Measurements from ENCODE around the gene PSME2. TPM values are rescaled to one million over a fixed set of nuclear protein-coding genes. Genes with fewer than 3 reads are reported as not detected.

PSME2 gene
- total and polyA plus RNA-seq, 2 of the 13 experiments (the other 11 are each of a cell fraction or from before 2014, with no cell fraction given) = 332 to 716 TPM

DNA sequence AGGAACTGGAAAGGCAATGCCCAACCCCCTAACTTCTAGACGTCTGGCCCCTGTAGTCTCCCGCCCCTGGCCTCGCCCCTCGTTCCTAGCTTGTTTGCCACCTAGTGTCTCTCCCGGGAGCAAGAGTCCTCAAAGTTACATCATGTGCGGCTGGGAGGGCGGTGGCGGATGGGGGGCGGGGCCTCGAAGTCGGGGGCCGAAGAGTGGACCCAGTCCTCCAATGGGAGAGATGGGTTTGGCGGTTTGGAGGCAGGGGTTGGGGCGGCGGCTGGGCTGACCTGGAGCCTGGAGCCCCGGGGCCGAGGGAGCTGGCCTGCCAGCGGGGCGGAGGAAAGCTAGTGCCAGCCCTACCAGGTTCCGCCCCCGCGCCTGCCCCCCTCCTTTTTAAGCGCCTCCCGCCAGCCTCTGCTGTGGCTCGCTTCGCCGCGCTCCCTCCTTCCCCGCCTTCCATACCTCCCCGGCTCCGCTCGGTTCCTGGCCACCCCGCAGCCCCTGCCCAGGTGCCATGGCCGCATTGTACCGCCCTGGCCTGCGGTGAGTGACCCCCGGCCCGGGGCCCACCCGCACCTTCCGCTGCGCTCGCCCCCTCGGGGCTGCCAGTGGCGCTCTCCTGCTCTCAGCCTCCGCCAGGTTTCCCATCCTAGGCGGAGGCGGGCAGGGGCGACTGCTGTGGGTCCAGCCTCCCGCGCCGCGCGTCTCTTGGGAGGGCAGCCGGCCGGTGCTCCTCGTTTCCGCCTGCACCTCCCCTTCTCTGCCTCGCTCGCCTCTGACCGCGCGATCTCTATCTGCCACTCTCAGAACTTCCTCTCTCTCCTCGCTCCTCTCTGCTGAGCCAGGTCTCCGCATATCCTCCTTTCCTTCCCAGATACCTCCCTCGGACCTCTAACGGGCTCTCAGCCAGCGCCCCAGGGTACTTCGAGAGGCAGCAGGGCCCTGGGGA is 52.2 kb downstream of the PSME2 start, which contains the start of gene PCK2 (continued):
- TF ChIP-seq NR2C2 (CRISPR knock-in tag; IDR thresholded peaks at IDR 0.05; ENCODE audit: borderline replicate concordance) = peak; percentile 63; the same call in 1 of the 2 replicates
- peak; percentile 76 for TF ChIP-seq FOXA3 (CRISPR knock-in tag; IDR thresholded peaks at IDR 0.05)
- TF ChIP-seq GLI4 (CRISPR knock-in tag; IDR thresholded peaks at IDR 0.05; ENCODE audit: borderline replicate concordance) = peak; percentile 98
- TF ChIP-seq NONO (IDR thresholded peaks at IDR 0.05) = no peak
- no peak for TF ChIP-seq NONO (CRISPR knock-in tag; conservative IDR thresholded peaks at IDR 0.05)
- TF ChIP-seq ZNF234 (CRISPR knock-in tag; conservative IDR thresholded peaks at IDR 0.05) = no peak
- no peak for TF ChIP-seq ZNF383 (CRISPR knock-in tag; IDR thresholded peaks at IDR 0.05; ENCODE audit: borderline replicate concordance)
- peak; percentile 94 for TF ChIP-seq ZNF616 (CRISPR knock-in tag; IDR thresholded peaks at IDR 0.05; ENCODE audit: low read depth)
- peak; percentile 38 for TF ChIP-seq ZNF652 (CRISPR knock-in tag; IDR thresholded peaks at IDR 0.05; ENCODE audit: borderline replicate concordance, low read depth)
- TF ChIP-seq PHF20 (CRISPR knock-in tag; IDR thresholded peaks at IDR 0.05) = no peak
- TF ChIP-seq, protein P1, sequence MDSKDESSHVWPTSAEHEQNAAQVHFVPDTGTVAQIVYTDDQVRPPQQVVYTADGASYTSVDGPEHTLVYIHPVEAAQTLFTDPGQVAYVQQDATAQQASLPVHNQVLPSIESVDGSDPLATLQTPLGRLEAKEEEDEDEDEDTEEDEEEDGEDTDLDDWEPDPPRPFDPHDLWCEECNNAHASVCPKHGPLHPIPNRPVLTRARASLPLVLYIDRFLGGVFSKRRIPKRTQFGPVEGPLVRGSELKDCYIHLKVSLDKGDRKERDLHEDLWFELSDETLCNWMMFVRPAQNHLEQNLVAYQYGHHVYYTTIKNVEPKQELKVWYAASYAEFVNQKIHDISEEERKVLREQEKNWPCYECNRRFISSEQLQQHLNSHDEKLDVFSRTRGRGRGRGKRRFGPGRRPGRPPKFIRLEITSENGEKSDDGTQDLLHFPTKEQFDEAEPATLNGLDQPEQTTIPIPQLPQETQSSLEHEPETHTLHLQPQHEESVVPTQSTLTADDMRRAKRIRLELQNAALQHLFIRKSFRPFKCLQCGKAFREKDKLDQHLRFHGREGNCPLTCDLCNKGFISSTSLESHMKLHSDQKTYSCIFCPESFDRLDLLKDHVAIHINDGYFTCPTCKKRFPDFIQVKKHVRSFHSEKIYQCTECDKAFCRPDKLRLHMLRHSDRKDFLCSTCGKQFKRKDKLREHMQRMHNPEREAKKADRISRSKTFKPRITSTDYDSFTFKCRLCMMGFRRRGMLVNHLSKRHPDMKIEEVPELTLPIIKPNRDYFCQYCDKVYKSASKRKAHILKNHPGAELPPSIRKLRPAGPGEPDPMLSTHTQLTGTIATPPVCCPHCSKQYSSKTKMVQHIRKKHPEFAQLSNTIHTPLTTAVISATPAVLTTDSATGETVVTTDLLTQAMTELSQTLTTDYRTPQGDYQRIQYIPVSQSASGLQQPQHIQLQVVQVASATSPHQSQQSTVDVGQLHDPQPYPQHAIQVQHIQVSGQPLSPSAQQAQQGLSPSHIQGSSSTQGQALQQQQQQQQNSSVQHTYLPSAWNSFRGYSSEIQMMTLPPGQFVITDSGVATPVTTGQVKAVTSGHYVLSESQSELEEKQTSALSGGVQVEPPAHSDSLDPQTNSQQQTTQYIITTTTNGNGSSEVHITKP (CRISPR knock-in tag; IDR thresholded peaks at IDR 0.05; ENCODE audit: low read depth) = peak; percentile 58; the same call in 1 of the 2 replicates
- peak; percentile 80; the same call in 1 of the 2 replicates for TF ChIP-seq ATAD3A (CRISPR knock-in tag; IDR thresholded peaks at IDR 0.05)
- TF ChIP-seq STAG1 (CRISPR knock-in tag; IDR thresholded peaks at IDR 0.05) = no peak; the same call in 1 of the 2 replicates
- TF ChIP-seq YY1 (IDR thresholded peaks at IDR 0.05; ENCODE audit: insufficient read depth, insufficient replicate concordance, low read depth, low read length) = peak; percentile 82
- TF ChIP-seq, protein P2, sequence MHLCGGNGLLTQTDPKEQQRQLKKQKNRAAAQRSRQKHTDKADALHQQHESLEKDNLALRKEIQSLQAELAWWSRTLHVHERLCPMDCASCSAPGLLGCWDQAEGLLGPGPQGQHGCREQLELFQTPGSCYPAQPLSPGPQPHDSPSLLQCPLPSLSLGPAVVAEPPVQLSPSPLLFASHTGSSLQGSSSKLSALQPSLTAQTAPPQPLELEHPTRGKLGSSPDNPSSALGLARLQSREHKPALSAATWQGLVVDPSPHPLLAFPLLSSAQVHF (CRISPR knock-in tag; IDR thresholded peaks at IDR 0.05) = no peak
- TF ChIP-seq EED (CRISPR knock-in tag; IDR thresholded peaks at IDR 0.05) = no peak
- peak; percentile 100 for TF ChIP-seq ARID2 (CRISPR knock-in tag; IDR thresholded peaks at IDR 0.05; ENCODE audit: borderline replicate concordance)
- TF ChIP-seq CENPX (CRISPR knock-in tag; IDR thresholded peaks at IDR 0.05) = no peak
- TF ChIP-seq ZNF775 (CRISPR knock-in tag; IDR thresholded peaks at IDR 0.05; ENCODE audit: borderline replicate concordance) = no peak
- TF ChIP-seq RFX3 (CRISPR knock-in tag; IDR thresholded peaks at IDR 0.05) = no peak; the same call in 1 of the 2 replicates
- TF ChIP-seq UBTF (CRISPR knock-in tag; IDR thresholded peaks at IDR 0.05) = peak; percentile 97
- peak; percentile 17 for TF ChIP-seq CCAR2 (optimal IDR thresholded peaks at IDR 0.05; ENCODE audit: low read depth, low read length)
- no peak for TF ChIP-seq NFE2L2 (IDR thresholded peaks at IDR 0.05; ENCODE audit: low read length)
- TF ChIP-seq NFE2 (CRISPR knock-in tag; IDR thresholded peaks at IDR 0.05) = 0 out of 2 replicates have a peak, but pooled peaks have one; percentile 14
